LNCAP (cell line): ENCODE results near the gene FAM234B.

Source experiments
- CTCF ChIP-seq: fragments of 450-650 bp; IDR thresholded peaks from 2 replicates; pipeline ENCODE4 v1.5.1; 2017; ENCODE audit warnings: mild to moderate bottlenecking

The FAM234B gene

GRCh38 chr12:13099066-13099843 lies 55.1 kb downstream of the FAM234B start:
- TF ChIP-seq CTCF: no peak

GRCh38 chr12:13099844-13100604 lies 55.8 kb downstream of the FAM234B start:
- no peak for TF ChIP-seq CTCF

GRCh38 chr12:13100605-13100881 lies 56.4 kb downstream of the FAM234B start:
- TF ChIP-seq CTCF: no peak

- TF ChIP-seq CTCF: no peak
Measured at GRCh38 chr12:13100882-13101769, 56.9 kb downstream of the FAM234B start.

GRCh38 chr12:13101821-13102375 lies 57.7 kb downstream of the FAM234B start:
- no peak for TF ChIP-seq CTCF

- TF ChIP-seq CTCF: no peak
Measured at GRCh38 chr12:13102461-13103195, 58.4 kb downstream of the FAM234B start.
